ENCODE data around the gene LYPD6. TPM values are rescaled to one million over a fixed set of nuclear protein-coding genes. Genes with fewer than 3 reads are reported as not detected.

LYPD6 gene
- total RNA-seq, 1 donor = 4.3 TPM

DNA sequence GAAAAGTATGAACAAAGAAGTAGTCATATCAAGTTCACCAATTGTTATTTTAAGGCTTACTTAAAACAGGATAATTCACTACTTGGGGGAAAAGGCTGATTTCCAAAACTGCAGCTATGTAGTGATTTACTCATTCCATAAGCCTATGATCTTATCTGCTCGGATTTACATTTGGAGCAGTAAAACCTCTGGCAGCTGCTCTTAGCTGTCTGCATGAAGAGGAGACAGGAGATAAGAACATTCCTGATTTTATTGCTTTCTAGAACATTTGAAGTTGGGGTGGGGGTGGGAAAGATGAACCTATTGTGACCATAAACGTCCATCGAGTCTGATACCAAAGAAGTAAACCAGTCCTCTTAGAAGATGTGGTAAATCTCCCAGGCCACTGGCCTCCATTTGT is 136.2 kb downstream of the LYPD6 start:
- no peak overlapping the region for H3K4me3 ChIP-seq (ENCODE audit: low read depth, low read length)
- DNase-seq (ENCODE audit: low read depth) = peak; percentile 97
- TF ChIP-seq, protein P1, sequence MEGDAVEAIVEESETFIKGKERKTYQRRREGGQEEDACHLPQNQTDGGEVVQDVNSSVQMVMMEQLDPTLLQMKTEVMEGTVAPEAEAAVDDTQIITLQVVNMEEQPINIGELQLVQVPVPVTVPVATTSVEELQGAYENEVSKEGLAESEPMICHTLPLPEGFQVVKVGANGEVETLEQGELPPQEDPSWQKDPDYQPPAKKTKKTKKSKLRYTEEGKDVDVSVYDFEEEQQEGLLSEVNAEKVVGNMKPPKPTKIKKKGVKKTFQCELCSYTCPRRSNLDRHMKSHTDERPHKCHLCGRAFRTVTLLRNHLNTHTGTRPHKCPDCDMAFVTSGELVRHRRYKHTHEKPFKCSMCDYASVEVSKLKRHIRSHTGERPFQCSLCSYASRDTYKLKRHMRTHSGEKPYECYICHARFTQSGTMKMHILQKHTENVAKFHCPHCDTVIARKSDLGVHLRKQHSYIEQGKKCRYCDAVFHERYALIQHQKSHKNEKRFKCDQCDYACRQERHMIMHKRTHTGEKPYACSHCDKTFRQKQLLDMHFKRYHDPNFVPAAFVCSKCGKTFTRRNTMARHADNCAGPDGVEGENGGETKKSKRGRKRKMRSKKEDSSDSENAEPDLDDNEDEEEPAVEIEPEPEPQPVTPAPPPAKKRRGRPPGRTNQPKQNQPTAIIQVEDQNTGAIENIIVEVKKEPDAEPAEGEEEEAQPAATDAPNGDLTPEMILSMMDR (IDR thresholded peaks at IDR 0.05; ENCODE audit: insufficient read depth, low read depth, low read length) = no peak

DNA sequence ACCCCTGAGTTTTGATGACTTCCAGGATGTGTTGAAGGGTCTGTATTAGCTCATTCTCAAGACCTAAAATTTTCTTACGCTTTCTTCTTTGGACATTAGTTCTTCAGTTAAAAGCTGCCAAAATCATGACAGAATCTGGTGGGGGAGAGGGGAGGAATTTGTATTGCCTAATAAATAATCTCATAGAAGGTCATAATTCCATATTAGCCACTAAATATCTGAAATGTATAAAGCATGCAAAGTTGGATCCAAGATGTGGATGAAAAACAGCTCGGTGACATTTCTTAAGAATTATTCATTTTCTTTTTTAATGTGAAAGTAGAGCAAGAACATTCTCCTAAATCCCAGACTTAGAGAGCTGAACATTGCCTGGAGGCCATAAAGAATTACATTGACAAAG is 137.0 kb downstream of the LYPD6 start:
- TF ChIP-seq, protein P1 (IDR thresholded peaks at IDR 0.05; ENCODE audit: insufficient read depth, low read depth, low read length) = no peak
- no peak overlapping the region for H3K4me3 ChIP-seq (ENCODE audit: low read depth, low read length)
- peak; percentile 31 for DNase-seq (ENCODE audit: low read depth)

GRCh38 chr2:149468636-149469035 is 138.2 kb downstream of the LYPD6 start:
- DNase-seq (ENCODE audit: low read depth) = peak; percentile 33
- TF ChIP-seq, protein P1 (IDR thresholded peaks at IDR 0.05; ENCODE audit: insufficient read depth, low read depth, low read length) = no peak
- H3K4me3 ChIP-seq (ENCODE audit: low read depth, low read length) = no peak overlapping the region

- TF ChIP-seq, protein P1 (IDR thresholded peaks at IDR 0.05; ENCODE audit: insufficient read depth, low read depth, low read length) = no peak
- no peak for DNase-seq (ENCODE audit: low read depth)
- H3K4me3 ChIP-seq (ENCODE audit: low read depth, low read length) = no peak overlapping the region
Measured at GRCh38 chr2:149470046-149470445, 139.7 kb downstream of the LYPD6 start.

DNA sequence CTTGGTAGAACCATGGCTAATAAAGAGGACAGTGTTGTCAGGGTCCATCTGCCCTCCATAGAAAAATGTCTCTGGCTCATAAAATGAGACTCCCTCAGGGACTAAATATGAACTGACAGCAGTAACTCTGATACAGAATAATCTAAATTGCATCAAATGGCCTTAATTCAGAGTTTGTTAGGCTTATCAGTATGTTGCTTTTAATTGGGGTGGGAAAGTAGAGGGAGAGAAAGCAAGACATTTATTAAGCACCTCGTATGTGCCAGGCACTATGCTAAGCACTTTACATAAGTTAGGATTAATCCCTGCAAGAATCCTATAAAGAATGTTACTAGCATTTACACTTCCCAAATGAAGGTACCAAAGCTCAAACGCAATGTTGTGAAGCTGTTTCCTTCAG is 142.0 kb downstream of the LYPD6 start:
- DNase-seq (ENCODE audit: low read depth) = no peak
- TF ChIP-seq, protein P1 (IDR thresholded peaks at IDR 0.05; ENCODE audit: insufficient read depth, low read depth, low read length) = no peak
- no peak overlapping the region for H3K4me3 ChIP-seq (ENCODE audit: low read depth, low read length)

DNA sequence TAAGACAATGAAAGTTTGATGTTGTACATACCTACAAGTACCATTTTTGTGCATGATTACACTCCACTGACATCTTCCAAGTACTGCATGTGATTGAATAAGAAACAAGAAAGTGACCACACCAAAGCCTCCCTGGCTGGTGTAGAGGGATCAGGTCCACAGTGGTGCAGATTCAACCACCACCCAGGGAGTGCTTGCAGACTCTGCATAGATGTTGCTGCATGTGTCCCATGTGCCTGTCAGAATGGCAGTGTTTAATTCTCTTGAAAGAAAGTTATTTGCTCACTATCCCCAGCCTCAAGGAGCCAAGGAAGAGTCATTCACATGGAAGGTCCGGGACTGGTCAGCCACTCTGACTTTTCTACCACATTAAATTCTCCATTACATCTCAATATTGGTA is 142.7 kb downstream of the LYPD6 start:
- TF ChIP-seq, protein P1 (IDR thresholded peaks at IDR 0.05; ENCODE audit: insufficient read depth, low read depth, low read length) = no peak
- no peak overlapping the region for H3K4me3 ChIP-seq (ENCODE audit: low read depth, low read length)
- no peak for DNase-seq (ENCODE audit: low read depth)

GRCh38 chr2:149473521-149473920 is 143.1 kb downstream of the LYPD6 start:
- TF ChIP-seq, protein P1 (IDR thresholded peaks at IDR 0.05; ENCODE audit: insufficient read depth, low read depth, low read length) = no peak
- no peak for DNase-seq (ENCODE audit: low read depth)
- no peak overlapping the region for H3K4me3 ChIP-seq (ENCODE audit: low read depth, low read length)

Data from fibroblast of villous mesenchyme (primary cell).